ENCODE results near the gene GSS.

DNA sequence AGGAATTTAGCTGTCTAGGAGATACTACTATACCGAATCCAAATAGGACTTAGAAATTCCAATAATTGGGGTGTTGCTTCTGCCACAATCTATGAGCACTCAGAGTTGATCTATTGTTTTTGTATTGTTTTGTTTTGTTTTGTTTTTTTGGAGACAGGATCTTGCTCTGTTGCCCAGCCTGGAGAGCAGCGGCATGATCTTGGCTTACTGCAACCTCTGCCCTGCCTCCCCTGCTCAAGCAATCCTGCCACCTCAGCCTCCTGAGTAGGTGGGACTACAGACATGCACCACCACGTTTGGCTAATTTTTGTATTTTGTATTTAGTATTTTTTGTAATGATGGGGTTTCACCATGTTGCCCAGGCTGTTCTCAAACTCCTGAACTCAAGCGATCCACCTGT is 71.8 kb downstream of the GSS start:
- TF ChIP-seq POLR2A (IDR thresholded peaks at IDR 0.05; ENCODE audit: control extremely low read depth in 1 of 2, low read depth in 2 of 2, low read length in 2 of 2): no peak
- TF ChIP-seq, protein P1, sequence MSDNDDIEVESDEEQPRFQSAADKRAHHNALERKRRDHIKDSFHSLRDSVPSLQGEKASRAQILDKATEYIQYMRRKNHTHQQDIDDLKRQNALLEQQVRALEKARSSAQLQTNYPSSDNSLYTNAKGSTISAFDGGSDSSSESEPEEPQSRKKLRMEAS (IDR thresholded peaks at IDR 0.05): no peak
- no peak for TF ChIP-seq YY1 (IDR thresholded peaks at IDR 0.05; ENCODE audit: low read depth, low read length)

Data from H1 (cell line).